ENCODE measurements around the gene FAM221A.

- TF ChIP-seq EP300 (conservative IDR thresholded peaks at IDR 0.05; ENCODE audit: poor library complexity, severe bottlenecking) = no peak
- no peak for TF ChIP-seq CTCF (IDR thresholded peaks at IDR 0.05; ENCODE audit: poor library complexity, severe bottlenecking)
- TF ChIP-seq POLR2AphosphoS5 (IDR thresholded peaks at IDR 0.05) = no peak
- TF ChIP-seq RAD21 (conservative IDR thresholded peaks at IDR 0.05) = no peak
- TF ChIP-seq EZH2 (IDR thresholded peaks at IDR 0.05; ENCODE audit: borderline replicate concordance, insufficient read depth, low read length, poor library complexity, severe bottlenecking) = no peak
- TF ChIP-seq TAF1 (IDR thresholded peaks at IDR 0.05; ENCODE audit: low read depth) = no peak
Observed at GRCh38 chr7:23746629-23747028, 66.6 kb downstream of the FAM221A start.

All from neural cell (in vitro differentiated cells).